HEK293T (cell line): ENCODE results near the gene THSD7A.

Source experiments
- CTCF ChIA-PET: fragments of 350-600 bp; formaldehyde crosslinking; extraction: SDS; loops from one replicate; lab custom pipeline; 2021; ENCODE audit warnings: antibody characterized with exemption, inconsistent platforms; lab: Yijun Ruan, JAX
- POLR2A ChIA-PET: fragments of 350-600 bp; formaldehyde crosslinking; extraction: SDS; loops from one replicate; lab custom pipeline; 2020; ENCODE audit warnings: antibody characterized with exemption, inconsistent platforms; lab: Yijun Ruan, JAX
- DNase-seq: peaks from one replicate; pipeline ENCODE4 v3.0.0; 2012; ENCODE audit warnings: mixed read lengths; ENCODE audit errors: extremely low spot score
- ARNT ChIP-seq: fragments of 450-650 bp; IDR thresholded peaks from 2 replicates; pipeline ENCODE4 v1.6.1; 2017; ENCODE audit warnings: mild to moderate bottlenecking
- BHLHE40 ChIP-seq: fragments of 450-650 bp; IDR thresholded peaks from 2 replicates; pipeline ENCODE4 v1.6.1; 2016; ENCODE audit warnings: mild to moderate bottlenecking, moderate library complexity, borderline replicate concordance
- CTBP1 ChIP-seq: fragments of 450-650 bp; IDR thresholded peaks from 2 replicates; pipeline ENCODE4 v1.6.1; 2016; ENCODE audit warnings: borderline replicate concordance
- ELF4 ChIP-seq: fragments of 450-650 bp; IDR thresholded peaks from 2 replicates; pipeline ENCODE4 v1.6.1; 2017; ENCODE audit warnings: antibody characterized with exemption
- FOXA1 ChIP-seq: fragments of 450-650 bp; IDR thresholded peaks from 2 replicates; pipeline ENCODE4 v1.6.1; 2016; ENCODE audit warnings: mild to moderate bottlenecking
- FOXK2 ChIP-seq: fragments of 450-650 bp; IDR thresholded peaks from 2 replicates; pipeline ENCODE4 v1.6.1; 2016; ENCODE audit warnings: mild to moderate bottlenecking
- FOXM1 ChIP-seq: fragments of 450-650 bp; IDR thresholded peaks from 2 replicates; pipeline ENCODE4 v1.6.1; 2017; ENCODE audit warnings: mild to moderate bottlenecking, borderline replicate concordance
- HDGF ChIP-seq: fragments of 450-650 bp; IDR thresholded peaks from 2 replicates; pipeline ENCODE4 v1.6.1; 2017; ENCODE audit warnings: antibody characterized with exemption, borderline replicate concordance
- L3MBTL2 ChIP-seq: fragments of 450-650 bp; conservative IDR thresholded peaks from 2 replicates; pipeline ENCODE4 v1.6.1; 2016; ENCODE audit warnings: mild to moderate bottlenecking
- LEF1 ChIP-seq: fragments of 450-650 bp; IDR thresholded peaks from 2 replicates; pipeline ENCODE4 v1.6.1; 2017; ENCODE audit warnings: mild to moderate bottlenecking, borderline replicate concordance
- NFRKB ChIP-seq: fragments of 450-650 bp; IDR thresholded peaks from 2 replicates; pipeline ENCODE4 v1.6.1; 2016; ENCODE audit warnings: mild to moderate bottlenecking, moderate library complexity
- PKNOX1 ChIP-seq: fragments of 450-650 bp; IDR thresholded peaks from 2 replicates; pipeline ENCODE4 v1.6.1; 2016
- SP1 ChIP-seq: fragments of 450-650 bp; IDR thresholded peaks from 2 replicates; pipeline ENCODE4 v1.6.1; 2017
- SUZ12 ChIP-seq: fragments of 450-650 bp; IDR thresholded peaks from 2 replicates; pipeline ENCODE4 v1.6.1; 2016; ENCODE audit warnings: mild to moderate bottlenecking
- TARDBP ChIP-seq: fragments of 450-650 bp; IDR thresholded peaks from 2 replicates; pipeline ENCODE4 v1.6.1; 2016
- ZNF384 ChIP-seq: fragments of 450-650 bp; IDR thresholded peaks from 2 replicates; pipeline ENCODE4 v1.6.1; 2016

THSD7A gene

DNA sequence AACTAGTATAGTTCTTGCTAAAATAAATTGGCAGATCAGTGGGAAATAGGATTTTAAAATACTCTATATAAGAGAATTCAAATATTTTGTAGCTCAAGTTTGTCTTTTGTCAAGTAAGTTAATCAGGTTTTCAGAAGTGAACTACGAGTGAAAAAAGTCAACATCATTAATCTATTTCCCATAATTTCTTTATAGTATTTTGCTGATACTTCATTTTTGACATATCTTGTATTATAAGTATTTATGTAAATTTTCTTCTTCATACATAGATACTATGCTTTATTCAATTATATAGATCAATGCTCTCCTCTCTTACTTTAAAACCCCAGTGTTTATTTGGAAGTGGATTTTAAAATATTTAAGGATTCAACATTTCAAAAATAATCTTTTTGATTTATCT lies 360.7 kb downstream of the THSD7A start:
- CTCF ChIA-PET = no interaction called here

GRCh38 chr7:11469028-11469745 lies 362.8 kb downstream of the THSD7A start:
- ChIA-PET POLR2A (no interaction called here), CTCF (no interaction called here)
- TF ChIP-seq TARDBP (no peak), ZNF384 (no peak), SUZ12 (no peak), ELF4 (no peak), BHLHE40 (no peak), SP1 (no peak), FOXK2 (no peak), LEF1 (no peak), PKNOX1 (no peak), CTBP1 (no peak), NFRKB (no peak), FOXM1 (no peak), L3MBTL2 (no peak)
- DNase-seq = no peak

More for the DNA sequence above, 360.7 kb downstream of the THSD7A start:
- DNase-seq = no peak
- TF ChIP-seq ARNT (no peak), TARDBP (no peak), PKNOX1 (no peak), BHLHE40 (no peak), LEF1 (no peak), FOXM1 (no peak), ELF4 (no peak), ZNF384 (no peak), HDGF (no peak), NFRKB (no peak)
- POLR2A ChIA-PET = no interaction called here

GRCh38 chr7:11466517-11467105 lies 365.4 kb downstream of the THSD7A start:
- DNase-seq = no peak
- ChIA-PET CTCF (no interaction called here), POLR2A (no interaction called here)
- peak; percentile 55 for TF ChIP-seq PKNOX1
- TF ChIP-seq SUZ12 = no peak
- TF ChIP-seq ARNT = no peak

DNA sequence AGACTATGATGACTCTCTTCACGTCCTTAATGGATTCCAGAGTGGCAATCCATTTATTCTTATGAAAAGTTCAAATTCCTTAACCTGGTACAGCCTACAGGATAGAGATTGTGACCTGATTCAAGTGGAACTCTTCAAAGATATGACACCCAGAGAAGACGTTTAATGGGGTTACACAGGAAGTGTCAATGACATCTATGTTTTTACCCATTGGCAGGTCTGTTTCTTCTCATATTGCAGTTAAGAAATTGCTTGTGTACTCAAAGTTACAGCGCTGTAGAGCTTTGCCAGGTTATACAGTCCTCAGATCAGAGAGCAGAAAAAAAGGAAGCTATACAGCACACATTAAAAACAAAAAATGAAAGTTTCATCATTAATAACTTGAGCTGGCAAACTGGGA lies 367.4 kb downstream of the THSD7A start:
- POLR2A ChIA-PET = no interaction called here
- no peak for DNase-seq
- CTCF ChIA-PET = no interaction called here
- TF ChIP-seq SUZ12 (no peak), PKNOX1 (no peak), LEF1 (no peak), FOXA1 (no peak), FOXM1 (no peak), ZNF384 (no peak), CTBP1 (no peak), BHLHE40 (no peak), L3MBTL2 (no peak), ARNT (no peak), FOXK2 (no peak)

GRCh38 chr7:11461946-11462345 lies 370.1 kb downstream of the THSD7A start:
- no peak for TF ChIP-seq FOXK2
- no peak for TF ChIP-seq ELF4
- ChIA-PET POLR2A (no interaction called here), CTCF (no interaction called here)
- no peak for DNase-seq

DNA sequence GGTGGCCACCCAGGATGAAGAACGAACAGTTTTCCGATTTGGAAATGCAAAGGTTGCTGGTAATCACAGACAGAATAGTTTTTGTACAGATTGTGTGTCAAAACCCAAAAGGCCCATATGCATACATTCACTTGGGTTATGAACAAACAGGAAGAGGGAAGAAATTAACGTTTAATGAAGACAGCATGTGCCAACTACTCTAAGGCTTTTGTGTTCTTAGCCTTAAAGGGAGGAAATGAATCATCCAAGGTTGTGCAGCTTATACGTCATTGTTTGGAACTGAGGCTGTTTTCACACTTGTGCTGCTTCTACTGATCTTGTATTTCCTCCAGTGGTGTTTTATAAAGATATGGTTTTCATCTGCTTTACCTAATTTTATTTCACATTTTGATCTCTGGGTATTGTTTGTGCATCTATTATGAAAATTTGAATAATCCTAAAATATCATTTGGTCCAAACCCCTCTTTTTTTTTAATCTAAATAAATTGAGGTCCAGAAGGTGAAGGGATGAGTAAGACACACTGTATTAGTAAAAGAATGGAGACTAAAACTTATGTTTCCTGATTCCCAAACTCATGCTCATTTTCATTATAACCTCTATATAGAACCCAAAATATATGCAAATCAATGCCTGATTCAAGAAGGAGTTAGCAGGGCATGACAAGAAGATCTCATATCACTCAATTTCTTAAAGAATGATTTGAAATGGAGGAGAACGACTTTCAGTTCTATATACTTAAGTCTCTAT lies 373.1 kb downstream of the THSD7A start:
- TF ChIP-seq ARNT (no peak), FOXA1 (no peak), BHLHE40 (no peak), ELF4 (no peak), SUZ12 (no peak), TARDBP (no peak), L3MBTL2 (no peak), HDGF (no peak), FOXK2 (no peak), NFRKB (no peak), FOXM1 (no peak), SP1 (no peak), ZNF384 (no peak), LEF1 (no peak), PKNOX1 (no peak)
- POLR2A ChIA-PET = no interaction called here
- no peak for DNase-seq
- CTCF ChIA-PET = no interaction called here
